Keratinocyte (primary cell): ENCODE results near the gene FRS2. TPM values are rescaled to one million over a fixed set of nuclear protein-coding genes. Genes with fewer than 3 reads are reported as not detected.

Experiments used
- DNase-seq: peaks from one replicate; pipeline ENCODE4 v3.0.0-alpha.2; 2011; ENCODE audit warnings: low read depth, missing footprints, low spot score
- FAIRE-seq: peaks from 2 replicates; lab custom pipeline; 2011; peaks lifted over from hg19 to GRCh38; lab: Jason Lieb, UNC
- H2AFZ ChIP-seq: 2 replicates; pipeline ENCODE4 v1.6.0; 2012; ENCODE audit warnings: low read length, control low read depth, inconsistent platforms; ENCODE audit not compliant: control insufficient read depth
- H3K27ac ChIP-seq: 2 replicates; pipeline ENCODE4 v1.5.1; 2011; ENCODE audit warnings: low read length; ENCODE audit not compliant: control insufficient read depth, insufficient read depth
- H3K27me3 ChIP-seq: 3 replicates; pipeline ENCODE4 v1.6.0; 2011; ENCODE audit warnings: low read length; ENCODE audit not compliant: control insufficient read depth, insufficient read depth; ENCODE audit errors: extremely low read depth
- H3K36me3 ChIP-seq, 2 experiments: 2 replicates in 1 of 2; 3 replicates in 1 of 2; pipeline ENCODE4 v1.5.1; 2011; ENCODE audit warnings: low read length in 2 of 2, mild to moderate bottlenecking in 1 of 2; ENCODE audit not compliant: control insufficient read depth in 2 of 2, insufficient read depth in 2 of 2; ENCODE audit errors: extremely low read depth in 1 of 2
- H3K4me1 ChIP-seq: 3 replicates; pipeline ENCODE4 v1.5.1; 2011; ENCODE audit warnings: low read length; ENCODE audit not compliant: control insufficient read depth, insufficient read depth; ENCODE audit errors: extremely low read depth
- H3K4me2 ChIP-seq: 3 replicates; pipeline ENCODE4 v1.6.0; 2011; ENCODE audit warnings: low read depth, low read length; ENCODE audit not compliant: control insufficient read depth, insufficient read depth; ENCODE audit errors: extremely low read depth
- H3K4me3 ChIP-seq, 3 experiments: fragments of 200-600 bp in 1 of 3; sonication (generic) in 1 of 3; 2 replicates in 2 of 3; 3 replicates in 1 of 3; pipeline ENCODE4 v1.5.1; 2011 to 2016; ENCODE audit warnings: low read length in 3 of 3, mild to moderate bottlenecking in 3 of 3, control low read depth in 2 of 3, inconsistent platforms in 1 of 3, low read depth in 1 of 3, mixed read lengths in 1 of 3, mixed run types in 1 of 3, moderate library complexity in 1 of 3; ENCODE audit not compliant: control insufficient read depth in 2 of 3, insufficient read depth in 2 of 3; ENCODE audit errors: extremely low read depth in 1 of 3
- H3K79me2 ChIP-seq: 2 replicates; pipeline ENCODE4 v1.6.0; 2012; ENCODE audit warnings: low read length; ENCODE audit not compliant: control insufficient read depth, insufficient read depth
- H3K9ac ChIP-seq: 3 replicates; pipeline ENCODE4 v1.6.0; 2011; ENCODE audit warnings: low read length; ENCODE audit not compliant: control insufficient read depth, insufficient read depth; ENCODE audit errors: extremely low read depth
- H3K9me1 ChIP-seq: 3 replicates; pipeline ENCODE4 v1.6.0; 2011; ENCODE audit warnings: low read length; ENCODE audit not compliant: control insufficient read depth, insufficient read depth; ENCODE audit errors: extremely low read depth
- H3K9me3 ChIP-seq: 2 replicates; pipeline ENCODE4 v1.5.1; 2012; ENCODE audit warnings: low read depth, low read length; ENCODE audit not compliant: control insufficient read depth
- H4K20me1 ChIP-seq: 3 replicates; pipeline ENCODE4 v1.6.0; 2011; ENCODE audit warnings: low read length; ENCODE audit not compliant: control insufficient read depth, insufficient read depth; ENCODE audit errors: extremely low read depth
- EZH2 ChIP-seq: IDR thresholded peaks from one replicate; pipeline ENCODE4 v1.6.1; 2012; ENCODE audit warnings: inconsistent platforms, mild to moderate bottlenecking, low read length, moderate library complexity
- dilution Hi-C: fragments of 300-500 bp; cut with MboI; formaldehyde crosslinking; loops from one replicate; pipeline ENCODE4 v1.7.0; 2020; ENCODE audit warnings: low sequenced_read_pairs; ENCODE audit not compliant: extremely low pct_ligation_motif_present
- polyA plus RNA-seq, 5 experiments: library from polyadenylated mRNA; depleted of rRNA in 3 of 5; stranded (reverse) in 3 of 5; stranded (forward) in 1 of 5; unstranded in 1 of 5; fragments of >200 nt; gene quantifications; 1 replicate in 1 of 5; 2 replicates in 3 of 5; 3 replicates in 1 of 5; pipeline versions ENCODE4 v1.2.1 to v1.2.3, GENCODE V29; 2011 to 2012; ENCODE audit warnings: missing spikeins in 2 of 5, low read depth in 1 of 5, low replicate concordance in 1 of 5
- TF ChIP-seq, protein P1 (sequence below), 3 experiments: IDR thresholded peaks in 1 of 3; conservative IDR thresholded peaks in 1 of 3; optimal IDR thresholded peaks in 1 of 3; 2 replicates in 2 of 3; 3 replicates in 1 of 3; pipeline versions ENCODE3 to v1.5.1; 2011; ENCODE audit warnings: low read length in 3 of 3, mild to moderate bottlenecking in 3 of 3, moderate library complexity in 2 of 3, control low read depth in 1 of 3, inconsistent platforms in 1 of 3; ENCODE audit not compliant: insufficient read depth in 2 of 3; ENCODE audit errors: extremely low read depth in 1 of 3

FRS2 gene
- polyA plus RNA-seq, 1 donor (not counting 4 experiments of a cell fraction or from before 2014, with no cell fraction given) = 28.6 TPM

DNA sequence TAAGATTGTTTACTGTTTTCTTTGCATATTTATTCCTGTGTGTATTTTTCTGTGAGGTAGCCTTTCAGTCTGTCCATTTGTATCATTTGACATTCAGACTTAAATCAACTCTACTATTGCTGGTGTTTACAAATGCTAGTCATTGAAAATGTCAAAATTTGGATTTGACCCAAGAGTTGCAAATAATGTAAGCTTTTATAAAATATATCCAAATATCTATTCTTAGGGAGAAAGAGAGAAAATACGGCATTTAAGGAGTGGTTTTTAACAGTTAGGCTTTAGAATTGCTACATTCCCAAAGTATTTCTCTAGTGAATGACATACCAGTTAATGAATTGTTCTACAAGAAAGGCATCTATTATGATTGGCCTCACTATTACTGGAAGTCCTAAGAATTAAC lies 37.9 kb downstream of the FRS2 start:
- Histone ChIP-seq H3K79me2 (peaks cover 86% of the 10 kb centered on the region), H3K4me2 (no peak overlapping the region), H2AFZ (no peak overlapping the region), H3K9me1 (no peaks in the 10 kb centered on the region), H3K9me3 (no peaks in the 10 kb centered on the region), H3K9ac (no peak overlapping the region), H3K36me3 (no peaks in the 10 kb centered on the region), H3K27ac (no peak overlapping the region), H3K4me3 (no peak overlapping the region), H3K4me1 (peaks cover 13% of the 10 kb centered on the region), H3K27me3 (no peaks in the 10 kb centered on the region), H4K20me1 (peaks cover 2% of the 10 kb centered on the region)
- FAIRE-seq (no peak), DNase-seq (no peak)
- dilution Hi-C loops = no loop called here
- TF ChIP-seq, protein P1, sequence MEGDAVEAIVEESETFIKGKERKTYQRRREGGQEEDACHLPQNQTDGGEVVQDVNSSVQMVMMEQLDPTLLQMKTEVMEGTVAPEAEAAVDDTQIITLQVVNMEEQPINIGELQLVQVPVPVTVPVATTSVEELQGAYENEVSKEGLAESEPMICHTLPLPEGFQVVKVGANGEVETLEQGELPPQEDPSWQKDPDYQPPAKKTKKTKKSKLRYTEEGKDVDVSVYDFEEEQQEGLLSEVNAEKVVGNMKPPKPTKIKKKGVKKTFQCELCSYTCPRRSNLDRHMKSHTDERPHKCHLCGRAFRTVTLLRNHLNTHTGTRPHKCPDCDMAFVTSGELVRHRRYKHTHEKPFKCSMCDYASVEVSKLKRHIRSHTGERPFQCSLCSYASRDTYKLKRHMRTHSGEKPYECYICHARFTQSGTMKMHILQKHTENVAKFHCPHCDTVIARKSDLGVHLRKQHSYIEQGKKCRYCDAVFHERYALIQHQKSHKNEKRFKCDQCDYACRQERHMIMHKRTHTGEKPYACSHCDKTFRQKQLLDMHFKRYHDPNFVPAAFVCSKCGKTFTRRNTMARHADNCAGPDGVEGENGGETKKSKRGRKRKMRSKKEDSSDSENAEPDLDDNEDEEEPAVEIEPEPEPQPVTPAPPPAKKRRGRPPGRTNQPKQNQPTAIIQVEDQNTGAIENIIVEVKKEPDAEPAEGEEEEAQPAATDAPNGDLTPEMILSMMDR (optimal IDR thresholded peaks at IDR 0.05 in 1 of 3, IDR thresholded peaks at IDR 0.05 in 1 of 3, conservative IDR thresholded peaks at IDR 0.05 in 1 of 3; ENCODE audit: extremely low read depth in 1 of 3, insufficient read depth in 2 of 3, low read length in 3 of 3) = no peak
- TF ChIP-seq EZH2 = no peak

DNA sequence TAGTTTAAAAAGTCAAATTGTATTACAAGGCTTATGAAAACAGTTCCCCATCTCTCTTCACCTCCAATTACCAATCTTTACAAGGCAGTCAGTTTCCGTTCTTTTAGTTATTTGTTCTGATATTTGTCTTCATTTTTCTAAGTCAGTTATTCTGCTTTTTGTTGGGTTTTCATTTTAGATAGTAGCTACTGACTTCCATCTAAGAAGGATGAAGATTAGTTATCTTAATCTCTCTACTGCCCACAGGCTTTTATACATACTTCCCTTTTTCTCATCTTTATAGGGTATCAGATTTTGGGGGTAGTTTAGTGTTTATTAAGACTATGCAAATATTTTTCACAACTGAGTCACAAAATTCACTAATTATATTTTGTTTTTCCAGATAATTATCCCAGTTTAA lies 38.4 kb downstream of the FRS2 start:
- H2AFZ ChIP-seq = no peak overlapping the region
- peaks cover 85% of the 10 kb centered on the region for H3K79me2 ChIP-seq
- TF ChIP-seq EZH2 = no peak
- TF ChIP-seq, protein P1 (optimal IDR thresholded peaks at IDR 0.05 in 1 of 3, IDR thresholded peaks at IDR 0.05 in 1 of 3, conservative IDR thresholded peaks at IDR 0.05 in 1 of 3; ENCODE audit: extremely low read depth in 1 of 3, insufficient read depth in 2 of 3, low read length in 3 of 3) = no peak
- DNase-seq (no peak), FAIRE-seq (no peak)
- no peaks in the 10 kb centered on the region for H3K9me3 ChIP-seq
- no peaks in the 10 kb centered on the region for H3K9me1 ChIP-seq
- peaks cover 11% of the 10 kb centered on the region for H3K4me1 ChIP-seq
- no peak overlapping the region for H3K27ac ChIP-seq
- no peaks in the 10 kb centered on the region for H3K27me3 ChIP-seq
- H3K36me3 ChIP-seq = no peaks in the 10 kb centered on the region
- dilution Hi-C loops = no loop called here
- no peak overlapping the region for H3K9ac ChIP-seq
- no peak overlapping the region for H3K4me2 ChIP-seq
- H4K20me1 ChIP-seq = peaks cover 2% of the 10 kb centered on the region
- H3K4me3 ChIP-seq = no peak overlapping the region
